ENCODE results near the gene SETD1A.

The SETD1A gene

GRCh38 chr16:30972872-30973271 is 15.3 kb downstream of the SETD1A start:
- POLR2A ChIA-PET: no interaction called here
- CTCF ChIA-PET: interaction anchor here (0.6 to 1.6 kb wide), 4 partner anchors 11 to 98 kb away, joined by 3 to 14 read pairs (median 4); partner anchors contain the start of gene HSD3B7
- DNase-seq (ENCODE audit: low read depth, low spot score): no peak
- H3K4me3 ChIP-seq (ENCODE audit: low read depth, low read length): no peak overlapping the region
- TF ChIP-seq CTCF (IDR thresholded peaks at IDR 0.05; ENCODE audit: insufficient read depth, low read length, missing control alignments): peak; percentile 32

- no peak for DNase-seq (ENCODE audit: low read depth, low spot score)
- POLR2A ChIA-PET: interaction anchor here (0.6 kb wide), 1 partner anchor 77 kb away, joined by 3 read pairs; no protein-coding TSS in a partner anchor
- no peak overlapping the region for H3K4me3 ChIP-seq (ENCODE audit: low read depth, low read length)
- CTCF ChIA-PET: interaction anchor here (1.6 kb wide), 1 partner anchor 9 kb away, joined by 5 read pairs; no protein-coding TSS in a partner anchor
- no peak for TF ChIP-seq CTCF (IDR thresholded peaks at IDR 0.05; ENCODE audit: insufficient read depth, low read length, missing control alignments)
These were observed 16.8 kb downstream of the SETD1A start for GRCh38 chr16:30974348-30974747.

- no peak for TF ChIP-seq CTCF (IDR thresholded peaks at IDR 0.05; ENCODE audit: insufficient read depth, low read length, missing control alignments)
- H3K4me3 ChIP-seq (ENCODE audit: low read depth, low read length): no peak overlapping the region
- CTCF ChIA-PET: interaction anchor here (1.9 kb wide), 1 partner anchor 9 kb away, joined by 15 read pairs; the partner anchor contains the start of gene HSD3B7
- POLR2A ChIA-PET: no interaction called here
- no peak for DNase-seq (ENCODE audit: low read depth, low spot score)
These were observed 18.9 kb downstream of the SETD1A start for GRCh38 chr16:30976486-30976885.

GRCh38 chr16:30977502-30977901 is 19.9 kb downstream of the SETD1A start:
- no peak for DNase-seq (ENCODE audit: low read depth, low spot score)
- TF ChIP-seq CTCF (IDR thresholded peaks at IDR 0.05; ENCODE audit: insufficient read depth, low read length, missing control alignments): peak; percentile 33
- H3K4me3 ChIP-seq (ENCODE audit: low read depth, low read length): no peak overlapping the region
- POLR2A ChIA-PET: no interaction called here
- CTCF ChIA-PET: no interaction called here

- POLR2A ChIA-PET: no interaction called here
- no peak for DNase-seq (ENCODE audit: low read depth, low spot score)
- no peak for TF ChIP-seq CTCF (IDR thresholded peaks at IDR 0.05; ENCODE audit: insufficient read depth, low read length, missing control alignments)
- no peak overlapping the region for H3K4me3 ChIP-seq (ENCODE audit: low read depth, low read length)
- CTCF ChIA-PET: no interaction called here
These were observed 21.8 kb downstream of the SETD1A start for GRCh38 chr16:30979170-30980022.

- ChIA-PET CTCF (interaction anchor here (7.8 kb wide), 1 partner anchor 13 kb away, joined by 98 read pairs; no protein-coding TSS in a partner anchor), POLR2A (no interaction called here)
- no peak overlapping the region for H3K4me3 ChIP-seq (ENCODE audit: low read depth, low read length)
- DNase-seq (ENCODE audit: low read depth, low spot score): no peak
- TF ChIP-seq CTCF (IDR thresholded peaks at IDR 0.05; ENCODE audit: insufficient read depth, low read length, missing control alignments): no peak
These were observed 22.4 kb downstream of the SETD1A start for GRCh38 chr16:30980023-30980371.

Measured in AG04449 (cell line).